A549 (cell line): ENCODE measurements around the gene JARID2.

Source experiments
- RAD21 ChIP-seq, 2 experiments: fragments of >200 bp in 1 of 2; sonication (Bioruptor Twin) in 1 of 2; formaldehyde crosslinking in 1 of 2; IDR thresholded peaks in 1 of 2; conservative IDR thresholded peaks in 1 of 2; 2 replicates in 1 of 2; 3 replicates in 1 of 2; pipeline ENCODE4 v1.6.1; 2012 to 2018; ENCODE audit warnings: inconsistent platforms in 1 of 2
- RCOR1 ChIP-seq: fragments of 150-350 bp; IDR thresholded peaks from 2 replicates; pipeline ENCODE4 v1.6.1; 2014; ENCODE audit warnings: antibody characterized with exemption, low read length, low read depth
- REST ChIP-seq: fragments of 200-600 bp; sonication (generic); IDR thresholded peaks from 2 replicates; pipeline ENCODE4 v1.6.1; 2016; ENCODE audit warnings: antibody characterized with exemption, mild to moderate bottlenecking, moderate library complexity
- SREBF2 ChIP-seq: fragments of 450-650 bp; IDR thresholded peaks from 2 replicates; pipeline ENCODE4 v1.6.1; 2014; ENCODE audit warnings: mild to moderate bottlenecking, moderate library complexity
- TF ChIP-seq, protein P1 (sequence below): fragments of >200 bp; sonication (Bioruptor Twin); formaldehyde crosslinking; IDR thresholded peaks from 3 replicates; pipeline ENCODE4 v1.5.1; 2016

- TF ChIP-seq RCOR1, result no peak
- TF ChIP-seq, protein P1, sequence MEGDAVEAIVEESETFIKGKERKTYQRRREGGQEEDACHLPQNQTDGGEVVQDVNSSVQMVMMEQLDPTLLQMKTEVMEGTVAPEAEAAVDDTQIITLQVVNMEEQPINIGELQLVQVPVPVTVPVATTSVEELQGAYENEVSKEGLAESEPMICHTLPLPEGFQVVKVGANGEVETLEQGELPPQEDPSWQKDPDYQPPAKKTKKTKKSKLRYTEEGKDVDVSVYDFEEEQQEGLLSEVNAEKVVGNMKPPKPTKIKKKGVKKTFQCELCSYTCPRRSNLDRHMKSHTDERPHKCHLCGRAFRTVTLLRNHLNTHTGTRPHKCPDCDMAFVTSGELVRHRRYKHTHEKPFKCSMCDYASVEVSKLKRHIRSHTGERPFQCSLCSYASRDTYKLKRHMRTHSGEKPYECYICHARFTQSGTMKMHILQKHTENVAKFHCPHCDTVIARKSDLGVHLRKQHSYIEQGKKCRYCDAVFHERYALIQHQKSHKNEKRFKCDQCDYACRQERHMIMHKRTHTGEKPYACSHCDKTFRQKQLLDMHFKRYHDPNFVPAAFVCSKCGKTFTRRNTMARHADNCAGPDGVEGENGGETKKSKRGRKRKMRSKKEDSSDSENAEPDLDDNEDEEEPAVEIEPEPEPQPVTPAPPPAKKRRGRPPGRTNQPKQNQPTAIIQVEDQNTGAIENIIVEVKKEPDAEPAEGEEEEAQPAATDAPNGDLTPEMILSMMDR, result no peak
- no peak for TF ChIP-seq SREBF2
- no peak for TF ChIP-seq REST
- no peak for TF ChIP-seq RAD21 (conservative IDR thresholded peaks at IDR 0.05 in 1 of 2, IDR thresholded peaks at IDR 0.05 in 1 of 2)
Observed at GRCh38 chr6:15361197-15361596, 115.3 kb downstream of the JARID2 start.
